GM19468 (cell line): ENCODE results near the gene NMRAL1.

Experiments used
- ATAC-seq: cut with Tn5 transposase; IDR thresholded peaks from one replicate; pipeline ENCODE4 v1.9.1; 2021; ENCODE audit warnings: mild to moderate bottlenecking, moderate library complexity, moderate number of reproducible peaks; ENCODE audit not compliant: unreplicated experiment; ENCODE audit errors: extremely low read depth

The NMRAL1 gene

DNA sequence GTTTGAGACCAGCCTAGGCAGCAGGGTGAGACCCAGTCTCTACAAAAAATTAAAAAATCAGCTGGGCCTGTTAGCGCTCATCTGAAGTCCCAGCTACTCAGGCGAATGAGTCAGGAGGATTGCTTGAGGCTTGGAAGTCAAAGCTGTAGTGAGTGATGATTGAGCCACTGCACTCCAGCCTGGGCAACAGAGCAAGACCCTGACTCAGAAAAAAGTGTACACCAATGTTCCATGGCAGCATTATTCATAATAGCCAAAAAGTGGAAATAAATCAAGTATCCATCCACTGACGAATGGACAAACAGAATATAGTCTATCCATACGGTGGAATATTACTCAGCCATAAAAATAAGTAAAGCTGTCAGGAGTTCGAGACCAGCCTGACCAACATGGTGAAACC lies 2.6 kb downstream of the NMRAL1 start:
- ATAC-seq, result no peak

DNA sequence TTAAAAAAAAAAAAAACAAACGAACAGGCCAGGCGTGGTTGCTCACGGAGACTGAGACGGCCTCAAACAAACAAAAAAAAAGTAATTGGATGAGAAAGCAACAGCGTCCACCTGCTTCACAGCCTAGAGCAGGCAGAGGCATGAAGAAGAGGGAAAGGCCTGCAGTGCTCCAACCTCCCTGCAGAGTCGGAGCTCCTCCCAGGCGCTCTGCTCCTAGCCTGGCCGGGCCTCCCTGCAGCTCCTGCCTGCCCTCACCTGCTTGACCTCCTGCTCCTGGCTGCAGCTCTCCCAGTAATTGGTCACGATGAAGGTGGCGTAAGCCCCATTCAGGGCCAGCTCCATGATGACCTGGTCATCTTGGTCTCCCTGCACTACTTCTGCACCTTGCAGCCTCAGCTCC lies 5.5 kb downstream of the NMRAL1 start:
- ATAC-seq, result no peak

DNA sequence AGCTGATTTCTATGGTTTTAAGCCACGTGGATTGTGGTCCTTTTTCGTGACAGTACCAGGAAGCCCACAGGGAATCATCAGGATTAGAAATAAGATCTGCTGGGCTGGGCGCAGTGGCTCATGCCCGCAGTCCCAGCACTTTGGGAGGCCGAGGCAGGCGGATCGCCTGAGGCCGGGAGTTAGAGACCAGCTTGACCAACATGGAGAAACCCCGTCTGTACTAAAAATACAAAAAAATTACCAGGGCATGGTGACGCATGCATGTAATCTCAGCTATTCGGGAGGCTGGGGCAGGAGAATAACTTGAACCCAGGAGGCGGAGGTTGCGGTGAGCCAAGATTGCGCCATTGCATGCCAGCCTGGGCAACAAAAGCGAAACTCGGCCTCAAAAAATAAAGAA lies 6.5 kb downstream of the NMRAL1 start:
- ATAC-seq, result no peak

DNA sequence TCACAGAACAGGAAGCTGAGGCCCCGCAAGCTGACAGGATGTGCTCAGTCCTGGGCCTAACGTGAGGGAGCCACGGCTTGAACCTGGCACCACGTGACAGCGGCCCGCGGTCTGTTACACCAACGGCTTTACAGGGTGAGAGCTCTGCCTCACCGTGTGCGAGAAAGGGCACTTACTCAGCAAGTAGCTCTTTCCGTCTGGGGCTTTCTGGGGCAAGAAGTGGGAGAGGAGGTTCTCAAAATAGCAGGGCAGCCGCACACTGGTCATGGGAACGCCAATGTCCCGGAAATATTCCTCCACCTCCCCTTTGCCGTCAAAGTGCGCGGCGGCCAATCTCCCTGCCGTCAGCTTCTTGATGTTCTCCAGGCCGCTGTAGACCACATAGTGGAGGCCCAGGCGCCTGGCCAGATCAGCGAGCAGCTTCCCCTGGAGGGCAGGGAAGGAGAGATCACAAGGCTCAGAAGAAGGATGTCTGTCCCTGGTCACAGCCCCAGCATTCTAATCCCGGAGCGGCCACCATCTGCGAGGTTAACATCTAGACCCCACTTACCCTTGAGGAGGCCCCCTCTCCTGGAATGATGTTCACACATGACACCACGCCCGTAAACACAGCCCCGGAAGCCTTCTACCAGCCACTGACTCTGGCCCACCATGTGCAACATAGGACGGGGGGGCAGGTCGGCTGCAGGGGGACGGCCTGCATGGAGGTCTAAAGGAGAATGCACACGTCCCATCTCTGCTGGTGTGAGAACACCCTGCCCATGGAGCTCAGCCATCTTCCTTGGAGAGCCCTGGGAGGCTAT lies 8.2 kb downstream of the NMRAL1 start:
- ATAC-seq, result no peak

DNA sequence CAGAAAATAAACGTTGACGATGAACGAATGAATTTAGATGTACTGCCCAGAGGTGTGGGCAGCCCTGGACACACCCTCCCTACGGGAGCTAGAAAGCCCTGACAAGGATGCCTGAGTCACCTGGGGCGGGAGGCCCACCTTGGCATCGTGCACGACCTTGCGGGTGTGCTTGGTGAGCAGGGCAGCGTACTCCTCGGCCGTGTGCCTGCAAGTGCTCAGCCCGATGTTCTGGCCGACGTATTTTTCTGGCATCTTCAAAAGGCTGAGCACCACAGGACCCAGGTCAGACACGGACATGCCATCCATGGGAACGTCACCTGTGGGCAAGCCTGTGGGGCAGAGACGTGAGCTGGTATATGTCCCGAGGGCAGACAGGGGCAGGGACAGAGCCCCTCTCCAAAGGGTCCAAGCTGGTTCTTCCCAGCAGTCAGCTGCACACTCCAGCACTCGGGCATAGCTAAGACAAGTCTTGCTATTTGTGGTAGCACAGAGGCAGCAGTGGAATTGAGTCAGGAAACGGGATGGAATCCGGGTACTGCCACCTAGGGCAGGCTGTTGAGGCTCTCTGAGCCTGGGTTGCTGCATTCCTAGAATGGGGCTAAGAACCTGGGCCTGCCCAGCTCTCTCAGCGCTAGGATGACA lies 10.8 kb downstream of the NMRAL1 start:
- no peak for ATAC-seq

DNA sequence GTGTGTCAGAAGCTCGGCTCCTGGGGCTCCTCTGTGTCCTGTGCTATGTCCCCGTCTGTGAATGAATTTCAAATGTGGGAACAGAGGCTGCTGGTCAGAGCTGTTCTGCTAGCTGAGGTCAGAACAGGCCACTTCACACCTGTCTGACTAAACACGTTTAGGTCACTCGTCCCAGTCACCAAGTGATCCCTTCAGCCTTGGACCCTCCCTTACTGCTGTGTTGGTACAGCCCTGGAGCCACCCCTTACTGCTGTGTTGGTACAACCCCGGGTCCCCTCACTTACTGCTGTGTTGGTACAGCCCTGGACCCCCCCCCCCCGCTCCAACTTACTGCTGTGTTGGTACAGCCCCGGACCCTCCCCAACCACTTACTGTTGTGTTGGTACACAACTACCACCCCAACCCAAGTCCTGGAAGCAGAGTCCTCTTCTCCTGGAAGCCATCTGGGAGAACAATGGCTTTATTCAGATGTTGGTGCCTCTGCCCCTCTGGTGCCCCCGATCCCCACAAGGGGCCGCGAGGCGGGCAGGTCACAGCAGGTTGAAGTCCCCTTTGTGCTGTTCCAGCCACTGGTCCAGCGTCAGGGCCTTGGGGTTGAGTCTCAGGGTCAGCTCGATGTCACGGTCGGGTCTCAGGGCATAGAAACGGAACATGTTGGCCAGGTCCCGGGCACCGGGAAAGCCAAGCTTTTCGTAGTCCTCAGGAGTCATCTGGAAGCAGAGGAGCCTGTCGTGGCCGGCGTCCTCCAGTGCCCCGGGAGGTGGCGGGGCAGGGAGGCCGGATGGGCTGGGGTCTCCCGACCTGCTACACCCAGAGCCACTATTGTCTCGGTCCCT lies 13.0 kb downstream of the NMRAL1 start:
- no peak for ATAC-seq

DNA sequence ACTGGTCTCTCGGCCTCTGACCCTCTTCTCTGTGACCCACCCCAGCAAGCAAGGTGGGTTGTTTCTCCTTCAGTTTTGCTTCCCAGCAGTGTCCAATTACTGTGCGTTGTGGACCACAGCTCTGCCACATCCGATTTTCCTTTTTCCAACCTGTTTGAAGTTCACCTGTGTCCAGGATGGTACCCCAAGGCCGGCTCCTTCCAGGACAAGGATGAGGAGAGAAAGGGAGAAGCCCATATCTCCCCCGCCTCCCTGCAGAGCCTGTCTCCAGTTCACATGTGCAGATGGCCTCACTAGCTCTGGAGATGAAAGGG lies 13.5 kb downstream of the NMRAL1 start:
- no peak for ATAC-seq

DNA sequence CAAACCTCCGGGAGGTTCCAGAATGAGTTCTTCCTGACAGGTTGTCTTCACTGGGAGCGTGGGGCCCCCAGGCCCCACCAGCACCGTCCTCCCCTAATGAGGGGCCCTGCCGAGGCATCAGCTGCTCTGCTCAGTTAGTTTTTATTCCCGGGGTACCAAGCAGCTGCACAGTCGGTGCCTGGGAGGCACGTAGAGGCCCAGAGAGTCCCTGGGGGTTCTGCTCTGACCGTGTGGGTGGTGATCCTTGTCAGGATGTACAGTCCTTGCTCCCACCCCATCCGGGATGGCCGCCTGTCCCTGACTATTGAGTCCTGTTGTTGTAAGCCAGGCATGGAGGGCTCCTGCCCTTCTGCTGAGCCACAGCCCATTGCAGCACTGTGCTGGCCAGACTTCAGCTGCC lies 18.5 kb downstream of the NMRAL1 start:
- no peak for ATAC-seq

DNA sequence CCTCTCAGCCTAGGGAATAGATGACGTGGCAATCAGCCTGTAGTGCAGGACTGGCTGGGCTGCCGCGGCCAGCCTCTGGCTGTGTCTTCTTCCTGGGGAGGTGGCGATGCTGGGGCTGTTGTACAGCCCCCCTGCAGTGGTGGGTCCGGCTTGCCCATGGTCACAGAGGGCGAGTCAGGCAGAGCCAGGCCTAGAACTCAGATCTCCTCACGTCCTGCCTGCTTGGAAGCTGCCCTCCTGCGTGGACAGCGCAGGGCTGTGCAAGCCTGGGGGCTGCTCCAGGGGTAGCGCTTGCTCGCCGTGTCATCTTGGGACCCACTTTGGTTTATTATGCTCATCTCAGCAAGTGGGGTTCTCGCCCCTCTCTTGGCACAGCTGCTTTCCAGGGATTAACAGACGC lies 19.3 kb downstream of the NMRAL1 start:
- ATAC-seq, result no peak

DNA sequence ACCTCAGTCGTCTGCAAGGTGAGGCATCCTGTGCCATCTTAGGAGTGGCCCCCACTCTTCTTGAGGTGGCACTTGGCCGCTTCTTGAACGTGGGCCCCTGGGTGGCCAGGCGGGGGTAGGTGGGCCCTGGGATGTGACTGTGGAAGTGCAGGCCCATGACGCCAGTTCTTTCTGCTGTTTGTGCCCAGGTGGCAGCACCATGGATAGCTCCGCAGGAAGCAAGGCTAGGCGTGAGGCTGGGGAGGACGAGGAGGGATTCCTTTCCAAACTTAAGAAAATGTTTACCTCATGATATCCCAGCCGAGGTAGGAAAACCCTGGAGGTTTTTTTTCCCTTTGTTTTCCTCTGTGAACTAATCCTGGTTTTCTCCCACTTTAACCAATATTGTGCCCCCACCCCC lies 19.8 kb downstream of the NMRAL1 start:
- no peak for ATAC-seq

DNA sequence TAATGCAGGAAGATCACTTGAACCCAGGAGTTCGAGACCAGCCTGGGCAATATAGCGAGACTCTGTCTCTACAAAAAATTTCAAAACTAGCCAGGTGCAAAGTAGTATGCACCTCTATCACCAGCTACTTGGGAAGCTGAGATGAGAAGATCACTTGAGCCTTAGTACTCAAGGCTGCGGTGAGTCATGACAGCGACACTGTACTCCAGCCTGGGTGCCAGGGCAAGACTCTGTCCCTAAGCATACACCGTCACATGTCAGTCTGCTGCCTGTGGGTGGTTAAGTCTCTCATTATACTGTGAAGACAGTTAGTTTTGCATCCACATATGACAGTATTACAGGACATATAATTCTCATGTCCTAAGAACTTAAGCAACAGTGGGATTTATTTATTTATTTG lies 21.8 kb downstream of the NMRAL1 start:
- no peak for ATAC-seq

DNA sequence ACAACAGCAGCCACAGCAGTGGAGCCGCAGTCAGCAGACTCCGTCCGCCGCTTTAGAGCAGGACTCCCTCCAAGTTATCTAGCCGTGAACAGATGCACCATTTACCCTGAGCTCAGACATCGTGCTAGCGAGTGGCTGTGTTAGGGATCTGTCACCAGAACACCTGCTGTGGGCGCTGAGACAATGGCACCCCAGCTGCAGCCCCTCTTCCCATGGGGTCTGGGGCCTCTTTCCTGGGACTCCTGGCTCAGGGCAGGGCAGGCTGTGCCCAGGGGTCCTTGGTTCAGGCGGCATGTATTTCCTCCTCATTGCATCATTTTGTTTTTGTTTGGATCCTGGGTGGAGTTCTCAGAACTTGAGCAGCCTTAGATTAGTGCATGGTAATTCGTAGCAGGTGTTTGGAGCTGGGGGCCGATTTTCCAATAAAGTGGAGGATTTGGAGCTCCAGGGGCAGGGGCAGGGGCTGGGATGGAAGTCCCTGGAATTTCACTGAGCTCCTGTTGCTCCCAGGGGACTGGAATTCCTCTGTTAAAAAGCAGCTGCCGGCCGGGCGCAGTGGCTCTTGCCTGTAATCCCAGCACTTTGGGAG lies 23.4 kb downstream of the NMRAL1 start:
- no peak for ATAC-seq

DNA sequence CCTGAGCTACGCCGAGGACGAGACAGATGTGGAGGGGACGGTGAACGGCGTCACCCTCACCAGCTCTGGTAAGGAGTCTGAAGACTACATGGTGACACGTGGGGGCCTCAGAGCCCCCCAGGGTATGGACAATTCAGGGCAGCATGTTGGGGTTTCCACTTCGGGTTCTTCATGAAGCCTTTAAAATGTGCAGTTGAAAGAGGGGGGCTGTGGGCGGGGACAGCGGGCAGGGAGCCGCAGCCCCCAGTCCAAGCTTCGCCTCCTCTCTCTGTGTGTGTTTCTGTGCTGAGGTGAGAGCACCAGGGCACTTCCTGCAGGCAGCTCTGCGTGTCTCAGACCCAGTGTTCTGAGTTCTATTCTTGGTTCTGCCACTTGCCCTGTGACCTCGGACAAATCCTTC lies 24.0 kb downstream of the NMRAL1 start:
- no peak for ATAC-seq

DNA sequence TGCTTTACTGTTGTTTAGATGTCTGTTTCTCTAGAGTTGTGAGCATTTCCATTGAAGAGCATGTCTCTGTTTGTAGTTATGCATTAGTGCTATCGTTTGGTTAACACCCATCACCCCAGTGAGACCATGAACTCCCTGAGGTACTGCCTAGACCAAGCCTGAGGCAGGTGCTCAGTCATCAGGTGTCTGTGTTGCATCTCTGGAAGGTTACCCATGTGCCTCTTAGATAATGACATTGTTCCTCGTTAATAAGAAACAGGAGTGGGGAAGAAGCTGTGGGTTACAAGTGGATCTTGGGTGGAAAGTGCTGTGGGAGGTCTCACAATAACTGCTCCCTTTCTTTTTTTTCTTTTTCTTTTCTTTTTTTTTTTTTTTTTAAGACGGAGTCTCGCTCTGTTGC lies 30.4 kb downstream of the NMRAL1 start:
- ATAC-seq, result no peak

DNA sequence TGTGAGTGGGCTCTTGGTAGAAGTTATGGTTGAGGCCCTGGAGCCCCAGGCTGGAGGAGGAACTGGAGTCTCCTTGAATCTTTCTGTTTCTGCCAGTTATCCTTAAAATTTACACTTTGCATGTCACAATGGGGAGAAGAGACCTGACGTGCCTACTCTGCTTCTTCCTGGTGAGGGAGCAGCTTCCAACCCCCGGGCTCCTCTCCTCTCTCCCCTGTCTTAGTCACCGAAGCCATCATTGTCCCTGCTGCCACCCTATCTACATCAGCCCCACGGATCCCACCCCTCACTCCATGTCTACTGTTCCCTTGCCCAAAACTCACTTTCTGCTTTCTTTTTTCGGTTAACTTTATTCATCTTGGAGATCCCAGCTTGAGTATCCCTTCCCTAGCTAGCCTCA lies 31.2 kb downstream of the NMRAL1 start:
- ATAC-seq, result no peak

DNA sequence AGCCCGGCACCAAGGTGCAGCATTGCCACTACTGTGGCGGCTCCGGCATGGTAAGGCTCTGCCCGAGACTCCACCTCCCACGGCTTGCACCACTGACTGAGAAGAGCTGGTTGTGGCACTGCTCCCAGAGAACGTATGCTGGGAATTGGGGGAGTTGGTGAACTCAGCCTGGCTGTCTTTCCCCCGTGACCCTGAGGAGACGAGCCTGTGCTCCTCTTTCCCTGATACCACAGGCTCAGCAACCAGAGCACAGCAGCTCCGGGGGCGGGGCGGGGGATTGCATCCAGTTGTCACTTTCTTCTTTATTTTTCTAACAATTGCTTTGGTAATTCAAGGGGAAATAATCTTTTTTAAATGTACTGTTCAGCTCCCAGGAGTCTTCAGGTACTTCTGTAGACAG lies 32.1 kb downstream of the NMRAL1 start:
- no peak for ATAC-seq

DNA sequence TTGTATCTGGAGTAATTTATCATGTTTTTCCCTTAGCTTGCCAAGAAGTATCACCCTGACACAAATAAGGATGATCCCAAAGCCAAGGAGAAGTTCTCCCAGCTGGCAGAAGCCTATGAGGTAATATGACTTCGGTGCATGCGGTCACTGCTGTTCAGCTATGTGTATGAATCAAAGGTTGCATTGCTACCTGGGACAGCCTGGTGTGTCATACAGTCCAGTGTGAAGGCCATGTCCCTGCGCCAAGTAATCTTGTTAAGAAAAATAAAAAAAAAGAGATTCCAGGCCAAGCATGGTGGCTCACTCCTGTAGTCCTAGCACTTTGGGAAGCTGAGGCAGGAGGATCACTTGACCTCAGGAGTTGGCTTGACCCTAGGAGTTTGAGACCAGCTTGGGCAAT lies 37.1 kb downstream of the NMRAL1 start:
- ATAC-seq, result no peak

DNA sequence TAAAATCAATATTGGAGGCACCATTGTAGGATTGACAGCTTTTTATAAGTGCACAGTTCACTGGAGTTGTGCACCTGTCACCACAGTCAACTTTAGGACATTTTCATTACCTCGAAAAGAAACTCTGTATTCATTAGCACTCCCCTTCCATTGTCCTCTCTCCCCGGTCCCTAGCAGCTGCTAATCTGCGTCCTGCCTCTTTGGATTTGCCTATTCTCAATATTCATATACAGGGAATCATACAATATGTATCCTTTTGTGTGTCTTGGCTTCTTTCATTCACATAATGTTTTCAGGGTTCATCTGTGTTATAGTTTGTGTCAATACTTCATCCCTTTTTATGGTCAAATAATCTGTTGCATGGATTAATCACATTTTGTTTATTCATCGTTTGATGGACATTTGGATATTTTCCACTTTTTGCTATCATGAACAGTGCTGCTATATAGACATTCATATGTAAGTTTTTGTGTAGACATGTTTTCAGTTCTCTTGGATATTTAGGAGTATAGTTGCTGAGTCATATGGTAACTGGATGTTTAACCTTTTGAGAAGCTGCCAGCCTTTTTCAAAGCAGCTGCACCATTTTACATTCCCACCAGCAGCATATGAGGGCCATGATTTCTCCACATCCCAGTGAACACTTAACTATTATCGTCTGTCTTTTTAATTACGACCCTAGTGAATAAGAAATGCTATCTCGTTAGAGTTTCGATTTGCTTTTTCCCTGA lies 38.9 kb downstream of the NMRAL1 start:
- ATAC-seq, result no peak

DNA sequence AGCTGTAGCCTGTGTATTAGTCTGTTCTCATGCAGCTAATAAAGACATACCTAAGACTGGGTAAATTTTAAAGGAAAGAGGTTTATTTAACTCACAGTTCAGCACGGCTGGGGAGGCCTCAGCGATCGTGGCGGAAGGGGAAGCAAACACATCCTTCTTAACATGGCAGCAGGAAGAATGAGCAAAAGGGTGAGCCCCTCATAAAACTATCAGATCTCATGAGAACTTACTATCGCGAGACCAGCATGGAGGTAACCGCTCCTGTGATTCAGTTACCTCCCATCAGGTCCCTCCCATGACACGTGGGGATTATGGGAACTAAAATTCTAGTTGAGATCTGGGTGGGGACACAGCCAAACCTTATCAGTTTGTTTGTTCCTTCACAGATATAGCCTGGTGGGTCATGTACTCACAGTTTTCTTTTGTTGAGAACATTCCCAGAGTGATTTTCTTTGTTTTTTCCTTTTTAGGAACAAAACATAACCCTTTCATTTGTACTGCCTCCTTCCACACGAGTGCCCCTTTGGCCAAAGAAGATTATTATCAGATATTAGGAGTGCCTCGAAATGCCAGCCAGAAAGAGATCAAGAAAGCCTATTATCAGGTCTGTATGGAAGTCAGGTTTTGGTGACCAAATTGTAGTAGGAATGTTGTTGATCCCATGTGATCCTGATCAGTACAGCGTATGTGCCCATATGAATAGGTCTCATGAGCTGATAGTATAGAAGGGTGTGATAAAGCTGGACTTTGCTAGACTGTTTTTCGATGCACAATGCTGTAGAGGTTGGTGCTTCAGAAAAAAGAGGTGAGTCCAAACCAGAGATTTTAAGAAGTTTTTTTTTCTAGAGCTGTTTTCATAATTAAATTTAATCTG lies 40.3 kb downstream of the NMRAL1 start:
- ATAC-seq, result no peak
